K562 (cell line): ENCODE results near the gene RABGAP1L. TPM values are rescaled to one million over a fixed set of nuclear protein-coding genes. Genes with fewer than 3 reads are reported as not detected.
A peak's percentile ranks its signal among the peaks of the same experiment; 100 is the strongest.

ENCODE experiments used
- ATAC-seq: fragments of 200-7000 bp; cut with Tn5 transposase; 3 replicates; pipeline ENCODE4 v1.9.1; 2020; ENCODE audit warnings: moderate library complexity
- BruUV-seq: library from RNA; stranded (reverse); fragments of 400-500 nt; replicated peaks from 2 replicates; lab custom pipeline; 2021; lab: Mats Ljungman, UMichigan
- CTCF ChIA-PET: fragments of 300-600 bp; formaldehyde crosslinking; extraction: SDS; loops from one replicate; lab custom pipeline; 2021; ENCODE audit warnings: low intra/inter-chr PET ratio; lab: Yijun Ruan, JAX
- POLR2A ChIA-PET: fragments of 300-600, 350-650 bp; sonication (Branson Sonifier 250); formaldehyde crosslinking; extraction: SDS; loops from one replicate; lab custom pipeline; 2021; ENCODE audit warnings: antibody characterized with exemption, inconsistent platforms; lab: Yijun Ruan, JAX
- DNase-seq, 4 experiments: peaks; one replicate each; pipeline versions ENCODE4 v3.0.0 to v3.0.0-alpha.2; 2011 to 2018; ENCODE audit warnings: low spot score in 3 of 4, mixed read lengths in 3 of 4; ENCODE audit errors: extremely low read depth in 1 of 4
- FAIRE-seq: peaks from 2 replicates; lab custom pipeline; 2011; peaks lifted over from hg19 to GRCh38; lab: Jason Lieb, UNC
- H2AFZ ChIP-seq: 2 replicates; pipeline ENCODE4 v1.6.0; 2011; ENCODE audit warnings: low read depth, low read length, control low read depth, inconsistent platforms
- H3K27ac ChIP-seq: fragments of 200-600 bp; 3 replicates; pipeline ENCODE4 v1.8.0; 2011; ENCODE audit warnings: low read depth, mild to moderate bottlenecking, control low read depth, inconsistent platforms, low read length, moderate library complexity, mixed read lengths; ENCODE audit errors: extremely low read depth
- H3K27me3 ChIP-seq, 2 experiments: fragments of 300-600 bp in 1 of 2; 2 replicates in 1 of 2; 3 replicates in 1 of 2; pipeline versions ENCODE4 v1.6.0 to v1.8.0; 2011; ENCODE audit warnings: inconsistent platforms in 2 of 2, low read length in 2 of 2, mild to moderate bottlenecking in 1 of 2, mixed read lengths in 1 of 2, moderate library complexity in 1 of 2; ENCODE audit not compliant: control insufficient read depth in 2 of 2, insufficient read depth in 2 of 2
- H3K36me3 ChIP-seq: fragments of 300-600 bp; 3 replicates; pipeline ENCODE4 v1.8.0; 2011; ENCODE audit warnings: mild to moderate bottlenecking, low read length, inconsistent platforms; ENCODE audit not compliant: control insufficient read depth, insufficient read depth
- H3K4me1 ChIP-seq, 2 experiments: fragments of 200-600 bp in 1 of 2; replicated peaks in 1 of 2; 2 replicates in 1 of 2; 3 replicates in 1 of 2; pipeline versions ENCODE4 v1.5.1 to v1.8.0; 2011; ENCODE audit warnings: inconsistent platforms in 2 of 2, low read length in 2 of 2, mild to moderate bottlenecking in 1 of 2, mixed read lengths in 1 of 2, moderate library complexity in 1 of 2; ENCODE audit not compliant: control insufficient read depth in 2 of 2, insufficient read depth in 2 of 2
- H3K4me2 ChIP-seq: 2 replicates; pipeline ENCODE4 v1.6.1; 2011; ENCODE audit warnings: low read length, control low read depth, inconsistent platforms, mixed read lengths; ENCODE audit not compliant: insufficient read depth
- H3K4me3 ChIP-seq: fragments of 200-600 bp; sonication (generic), shearing (Covaris generic); 2 replicates; pipeline ENCODE4 v1.5.1; 2016; ENCODE audit warnings: control low read depth, inconsistent platforms
- H3K79me2 ChIP-seq: fragments of 200-600 bp; 3 replicates; pipeline ENCODE4 v1.8.0; 2011; ENCODE audit warnings: low read length, inconsistent platforms; ENCODE audit not compliant: control insufficient read depth, insufficient read depth
- H3K9ac ChIP-seq, 2 experiments: 2 replicates each; pipeline versions ENCODE4 v1.6.0 to v1.6.1; 2011; ENCODE audit warnings: low read depth in 2 of 2, low read length in 2 of 2, control low read depth in 1 of 2, inconsistent platforms in 1 of 2, mild to moderate bottlenecking in 1 of 2, mixed read lengths in 1 of 2; ENCODE audit not compliant: insufficient read depth in 1 of 2
- H3K9me1 ChIP-seq: one replicate; pipeline ENCODE4 v1.6.0; 2011; ENCODE audit warnings: inconsistent platforms, mild to moderate bottlenecking, low read length, moderate library complexity; ENCODE audit not compliant: control insufficient read depth, insufficient read depth
- H3K9me3 ChIP-seq: replicated peaks from 2 replicates; pipeline ENCODE4 v1.5.1; 2011; ENCODE audit warnings: low read depth, low read length, inconsistent platforms; ENCODE audit not compliant: control insufficient read depth, insufficient read depth
- H4K20me1 ChIP-seq: replicated peaks from 2 replicates; pipeline ENCODE4 v1.6.1; 2011; ENCODE audit warnings: low read length, inconsistent platforms, mixed read lengths; ENCODE audit not compliant: control insufficient read depth, insufficient read depth
- CBX2 ChIP-seq: fragments of 200-600 bp; sonication (generic); IDR thresholded peaks from one replicate; pipeline ENCODE4 v1.6.1; 2012; ENCODE audit warnings: mild to moderate bottlenecking, low read length, inconsistent platforms; ENCODE audit not compliant: insufficient read depth, poor library complexity, severe bottlenecking
- FIP1L1 ChIP-seq: fragments of 200-400 bp; formaldehyde crosslinking; IDR thresholded peaks from 2 replicates; pipeline ENCODE4 v1.6.1; 2018; ENCODE audit warnings: mild to moderate bottlenecking, low read depth, low read length; ENCODE audit not compliant: poor library complexity, severe bottlenecking
- KLF6 ChIP-seq: fragments of 250-450 bp; sonication (Bioruptor Pico); IDR thresholded peaks from 2 replicates; pipeline ENCODE4 v1.4.0; 2020; ENCODE audit warnings: mild to moderate bottlenecking, moderate library complexity, borderline replicate concordance
- ZBTB33 ChIP-seq: sonication (generic); formaldehyde crosslinking; IDR thresholded peaks from 2 replicates; pipeline ENCODE4 v1.8.1; 2023; ENCODE audit warnings: mild to moderate bottlenecking, missing genetic modification reagents
- WGBS: fragments of 100-300 bp; shearing (Covaris generic); methylation state at CpG from one replicate; pipeline ENCODE4 v1.1.6; 2016; ENCODE audit warnings: low coverage, mixed read lengths; ENCODE audit not compliant: insufficient coverage; ENCODE audit errors: missing lambda C conversion rate; 5-methylcytosine and 5-hydroxymethylcytosine counted together
- in situ Hi-C: fragments of 300-500 bp; cut with MboI; formaldehyde crosslinking; loops from 4 replicates; pipeline ENCODE4 v1.15.0; 2018; ENCODE audit warnings: inconsistent platforms, mixed read lengths
- intact Hi-C: fragments of 100-400 bp; cut with micrococcal nuclease; formaldehyde crosslinking; loops from 2 replicates; pipeline ENCODE4 v1.14.2; 2022
- polyA plus RNA-seq, 8 experiments: library from polyadenylated mRNA; depleted of rRNA in 4 of 8; stranded (reverse) in 5 of 8; unstranded in 3 of 8; fragments of >200 nt; fragmentation: Nextera tagmentation in 2 of 8; fragmentation: Illumina TruSeq in 1 of 8; extraction: Ambion mirVana in 2 of 8; extraction: Trizol in 1 of 8; gene quantifications; 2 replicates each; pipeline versions ENCODE4 v1.2.1 to v1.2.3, GENCODE V29; 2011 to 2014; ENCODE audit warnings: inconsistent platforms in 1 of 8, missing spikeins in 1 of 8
- total RNA-seq, 7 experiments: library from RNA; depleted of rRNA in 6 of 7; stranded (reverse); fragments of >200 nt in 6 of 7; fragmentation: Illumina TruSeq in 2 of 7; extraction: Trizol in 2 of 7; gene quantifications; 2 replicates each; pipeline versions ENCODE4 v1.2.1 to v1.2.3, GENCODE V29; 2011 to 2021; ENCODE audit warnings: low replicate concordance in 1 of 7

RABGAP1L gene
- total and polyA plus RNA-seq, 9 of the 15 experiments (the other 6 are each of a cell fraction or from before 2014, with no cell fraction given) = 16.5 to 44.9 (median 26.7) TPM

- TF ChIP-seq CBX2 (no peak), FIP1L1 (no peak)
Measured at GRCh38 chr1:174296309-174296708, 137.0 kb downstream of the RABGAP1L start (continued).

GRCh38 chr1:174297351-174297750 is 138.0 kb downstream of the RABGAP1L start:
- WGBS = 77% methylated on average over 10 of the region's 10 CpGs
- CTCF ChIA-PET = no interaction called here

More at GRCh38 chr1:174297351-174297750, 138.0 kb downstream of the RABGAP1L start:
- peak; percentile 46; the same call in 2 of the 3 replicates for ATAC-seq
- in situ Hi-C loops = no loop called here
- intact Hi-C loops = no loop called here
- Histone ChIP-seq H4K20me1 (no peaks in the 10 kb centered on the region), H3K9me3 (no peaks in the 10 kb centered on the region), H3K4me1 (no peaks in the 10 kb centered on the region), H3K4me2 (no peak overlapping the region), H2AFZ (no peak overlapping the region), H3K4me3 (no peak overlapping the region), H3K9me1 (no peaks in the 10 kb centered on the region), H3K36me3 (no peaks in the 10 kb centered on the region), H3K27ac (no peak overlapping the region), H3K79me2 (no peaks in the 10 kb centered on the region), H3K9ac (no peak overlapping the region), H3K27me3 (no peaks in the 10 kb centered on the region)
- BruUV-seq = no TSS peak
- POLR2A ChIA-PET = interaction anchor here (0.9 kb wide), 1 partner anchor 11 kb away, joined by 3 read pairs; no protein-coding TSS in a partner anchor
- TF ChIP-seq KLF6 (CRISPR knock-in tag) (no peak), ZBTB33 (CRISPR knock-in tag) (peak; percentile 36; the same call in 1 of the 2 replicates)
- no peak for DNase-seq
- FAIRE-seq = no peak
